GM12865 (cell line): ENCODE data around the gene SP2.

Source experiments
- DNase-seq: peaks from one replicate; pipeline ENCODE4 v3.0.0; 2010; ENCODE audit warnings: low read depth
- H3K4me3 ChIP-seq: 2 replicates; pipeline ENCODE4 v1.5.1; 2011; ENCODE audit warnings: mild to moderate bottlenecking, low read depth, low read length, control low read depth
- TF ChIP-seq, protein P1 (sequence below): IDR thresholded peaks from 2 replicates; pipeline ENCODE4 v1.5.1; 2011; ENCODE audit warnings: low read length, control low read depth, low read depth, inconsistent platforms; ENCODE audit not compliant: insufficient read depth; ENCODE audit errors: missing control alignments

SP2 gene

DNA sequence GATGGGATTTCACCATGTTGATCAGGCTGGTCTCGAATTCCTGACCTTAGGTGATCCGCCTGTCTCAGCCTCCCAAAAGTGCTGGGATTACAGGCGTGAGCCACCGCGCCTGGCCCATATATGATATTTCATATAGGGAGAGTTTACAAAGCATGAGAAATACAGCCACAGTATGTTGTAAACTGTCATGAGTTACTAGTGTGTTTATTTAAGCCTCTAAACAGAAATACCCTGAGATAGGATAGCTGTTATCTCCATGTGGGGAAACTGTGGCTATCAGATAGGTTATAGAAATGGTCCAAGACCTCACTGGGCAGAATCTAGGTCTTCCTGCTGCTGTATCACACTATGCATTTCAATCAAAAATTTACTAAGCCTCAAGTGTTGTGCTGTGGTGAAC is 72.8 kb downstream of the SP2 start:
- no peak for DNase-seq
- H3K4me3 ChIP-seq: no peak overlapping the region
- TF ChIP-seq, protein P1, sequence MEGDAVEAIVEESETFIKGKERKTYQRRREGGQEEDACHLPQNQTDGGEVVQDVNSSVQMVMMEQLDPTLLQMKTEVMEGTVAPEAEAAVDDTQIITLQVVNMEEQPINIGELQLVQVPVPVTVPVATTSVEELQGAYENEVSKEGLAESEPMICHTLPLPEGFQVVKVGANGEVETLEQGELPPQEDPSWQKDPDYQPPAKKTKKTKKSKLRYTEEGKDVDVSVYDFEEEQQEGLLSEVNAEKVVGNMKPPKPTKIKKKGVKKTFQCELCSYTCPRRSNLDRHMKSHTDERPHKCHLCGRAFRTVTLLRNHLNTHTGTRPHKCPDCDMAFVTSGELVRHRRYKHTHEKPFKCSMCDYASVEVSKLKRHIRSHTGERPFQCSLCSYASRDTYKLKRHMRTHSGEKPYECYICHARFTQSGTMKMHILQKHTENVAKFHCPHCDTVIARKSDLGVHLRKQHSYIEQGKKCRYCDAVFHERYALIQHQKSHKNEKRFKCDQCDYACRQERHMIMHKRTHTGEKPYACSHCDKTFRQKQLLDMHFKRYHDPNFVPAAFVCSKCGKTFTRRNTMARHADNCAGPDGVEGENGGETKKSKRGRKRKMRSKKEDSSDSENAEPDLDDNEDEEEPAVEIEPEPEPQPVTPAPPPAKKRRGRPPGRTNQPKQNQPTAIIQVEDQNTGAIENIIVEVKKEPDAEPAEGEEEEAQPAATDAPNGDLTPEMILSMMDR: no peak

DNA sequence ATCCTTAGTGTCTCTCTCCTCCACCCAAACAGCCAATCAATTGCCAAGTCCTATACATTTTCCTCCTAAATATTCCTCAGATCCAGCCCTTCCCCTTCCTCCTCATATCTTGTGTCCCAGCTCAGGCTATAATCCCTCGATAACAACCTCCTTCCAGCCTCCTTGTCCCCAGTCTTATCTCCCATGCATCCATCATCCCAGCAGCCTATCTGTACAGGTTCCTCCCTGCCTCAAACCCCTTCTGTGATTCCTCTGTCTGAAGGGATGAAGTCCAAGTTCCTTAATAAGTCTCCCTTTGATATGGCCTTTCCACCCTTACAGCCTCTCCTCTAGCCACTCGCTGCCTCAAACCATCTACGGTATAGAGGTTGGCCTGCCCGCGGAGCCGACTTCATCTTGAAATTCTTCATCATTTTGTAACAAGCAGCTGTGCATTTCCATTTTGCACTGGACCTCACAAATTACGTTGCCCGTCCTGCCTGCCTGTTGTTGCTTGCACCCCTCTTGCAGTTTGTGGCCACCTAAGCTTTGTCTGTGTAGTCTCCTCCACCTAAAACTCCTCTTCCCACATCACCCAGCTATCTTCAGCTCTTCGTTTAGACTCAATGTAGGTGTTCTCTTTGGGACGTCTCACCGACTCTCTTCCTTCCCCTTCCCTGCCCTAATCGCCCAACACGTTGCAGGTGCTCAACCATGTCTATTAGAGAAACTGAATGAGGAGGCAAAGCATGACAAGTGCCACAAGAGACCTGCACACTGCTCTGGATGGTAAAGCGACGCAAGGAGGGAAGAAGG is 74.1 kb downstream of the SP2 start:
- TF ChIP-seq, protein P1: no peak
- peak overlapping the region; percentile 34 for H3K4me3 ChIP-seq
- DNase-seq: no peak

DNA sequence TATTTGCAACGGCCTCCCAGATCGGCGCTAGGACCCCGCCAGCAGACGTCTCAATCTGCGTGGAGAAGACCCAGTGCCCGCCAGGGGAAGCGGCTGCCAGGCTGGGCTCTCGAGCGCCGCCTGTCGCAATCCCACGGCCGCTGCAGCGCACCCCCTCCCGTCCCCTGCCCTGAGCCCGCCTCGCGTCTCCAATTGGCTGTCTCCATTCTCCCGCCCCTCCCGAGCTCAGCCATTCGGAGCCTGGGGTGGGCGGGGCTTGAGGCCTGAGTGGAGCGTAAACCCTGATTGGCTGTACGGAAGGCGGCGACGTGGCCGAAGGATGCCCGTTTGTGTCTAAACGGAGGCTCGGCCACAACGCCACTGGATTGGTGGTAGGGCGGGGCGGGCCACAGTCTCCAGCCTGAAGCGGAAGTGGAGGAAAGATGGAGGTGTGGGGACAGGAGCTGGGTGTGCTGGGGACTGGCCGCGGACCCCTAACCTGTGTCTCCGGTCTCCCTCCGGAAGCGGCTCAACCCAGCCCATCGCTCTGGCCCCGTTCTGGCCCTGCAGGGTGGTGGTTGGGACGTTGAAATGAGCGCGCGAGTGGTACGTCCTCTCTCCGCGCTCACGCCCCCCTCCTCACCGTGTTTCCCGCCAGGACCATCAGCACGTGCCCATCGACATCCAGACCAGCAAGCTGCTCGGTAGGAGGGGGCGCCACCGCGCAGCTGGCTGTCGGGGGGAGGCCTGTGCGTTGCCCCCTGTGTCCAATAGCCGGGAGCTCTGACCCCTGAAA is 74.9 kb downstream of the SP2 start, which contains the start of gene CDK5RAP3:
Gene CDK5RAP3 (plus strand): TSS at position 389 of the 775 bp plus-strand sequence. CDS start 34 bp downstream, at position 423.
- TF ChIP-seq, protein P1: peak; percentile 97
- H3K4me3 ChIP-seq: peak within 1 kb of the TSS; percentile 75
- DNase-seq: peak; percentile 100

DNA sequence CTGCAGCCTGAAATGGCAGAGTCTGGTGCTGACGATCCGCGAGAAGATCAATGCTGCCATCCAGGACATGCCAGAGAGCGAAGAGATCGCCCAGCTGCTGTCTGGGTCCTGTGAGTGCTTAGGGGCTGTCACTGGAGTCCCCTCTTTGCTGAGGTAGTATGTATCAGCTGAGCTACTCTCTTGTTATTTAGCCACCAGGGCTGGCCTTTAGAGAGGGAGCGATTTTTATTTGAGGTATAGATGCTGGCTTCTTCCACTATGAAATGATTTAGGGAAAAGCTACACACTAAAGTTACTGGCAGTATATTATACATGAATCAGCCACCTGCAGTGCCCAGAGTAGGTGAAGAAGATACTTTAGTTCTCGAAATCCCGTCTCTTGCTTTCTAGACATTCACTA is 77.5 kb downstream of the SP2 start:
- TF ChIP-seq, protein P1: no peak
- H3K4me3 ChIP-seq: no peak overlapping the region
- no peak for DNase-seq

DNA sequence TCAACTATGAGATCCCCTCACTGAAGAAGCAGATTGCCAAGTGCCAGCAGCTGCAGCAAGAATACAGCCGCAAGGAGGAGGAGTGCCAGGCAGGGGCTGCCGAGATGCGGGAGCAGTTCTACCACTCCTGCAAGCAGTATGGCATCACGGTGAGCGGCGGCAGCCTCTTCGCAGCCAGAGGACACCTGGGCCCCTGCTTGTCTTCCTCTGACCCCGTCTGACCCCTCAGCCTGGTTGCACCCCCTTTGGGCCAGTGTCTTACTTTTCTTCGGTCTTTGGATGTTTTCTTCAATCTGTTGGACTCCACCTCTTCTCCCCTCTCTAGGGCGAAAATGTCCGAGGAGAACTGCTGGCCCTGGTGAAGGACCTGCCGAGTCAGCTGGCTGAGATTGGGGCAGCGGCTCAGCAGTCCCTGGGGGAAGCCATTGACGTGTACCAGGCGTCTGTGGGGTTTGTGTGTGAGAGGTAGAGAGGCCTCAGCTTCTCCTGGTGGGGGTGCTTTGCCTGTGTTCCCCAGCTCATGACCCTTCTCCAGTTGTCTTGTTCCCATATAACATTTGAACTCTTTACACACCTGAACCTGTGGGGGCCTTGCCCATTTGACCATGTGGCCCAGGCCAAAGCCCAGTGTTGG is 79.3 kb downstream of the SP2 start:
- TF ChIP-seq, protein P1: no peak
- no peak overlapping the region for H3K4me3 ChIP-seq
- no peak for DNase-seq

DNA sequence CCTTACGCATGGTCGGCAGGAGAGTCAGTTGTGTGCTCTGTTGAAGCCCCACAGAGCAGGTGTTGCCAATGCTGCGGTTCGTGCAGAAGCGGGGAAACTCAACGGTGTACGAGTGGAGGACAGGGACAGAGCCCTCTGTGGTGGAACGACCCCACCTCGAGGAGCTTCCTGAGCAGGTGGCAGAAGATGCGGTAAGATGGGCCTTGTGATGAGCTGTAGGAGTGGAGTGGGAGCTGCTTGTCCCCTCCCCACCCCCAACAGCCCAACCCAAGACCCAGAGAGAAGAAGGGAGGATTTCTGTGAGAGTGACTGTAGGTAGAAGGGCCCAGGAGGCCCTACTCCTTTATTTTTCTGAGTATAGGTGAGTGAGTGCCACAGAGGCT is 79.8 kb downstream of the SP2 start:
- no peak for DNase-seq
- no peak overlapping the region for H3K4me3 ChIP-seq
- TF ChIP-seq, protein P1: no peak
